Measurements from ENCODE around the gene LAMB4.

The LAMB4 gene, protein sequence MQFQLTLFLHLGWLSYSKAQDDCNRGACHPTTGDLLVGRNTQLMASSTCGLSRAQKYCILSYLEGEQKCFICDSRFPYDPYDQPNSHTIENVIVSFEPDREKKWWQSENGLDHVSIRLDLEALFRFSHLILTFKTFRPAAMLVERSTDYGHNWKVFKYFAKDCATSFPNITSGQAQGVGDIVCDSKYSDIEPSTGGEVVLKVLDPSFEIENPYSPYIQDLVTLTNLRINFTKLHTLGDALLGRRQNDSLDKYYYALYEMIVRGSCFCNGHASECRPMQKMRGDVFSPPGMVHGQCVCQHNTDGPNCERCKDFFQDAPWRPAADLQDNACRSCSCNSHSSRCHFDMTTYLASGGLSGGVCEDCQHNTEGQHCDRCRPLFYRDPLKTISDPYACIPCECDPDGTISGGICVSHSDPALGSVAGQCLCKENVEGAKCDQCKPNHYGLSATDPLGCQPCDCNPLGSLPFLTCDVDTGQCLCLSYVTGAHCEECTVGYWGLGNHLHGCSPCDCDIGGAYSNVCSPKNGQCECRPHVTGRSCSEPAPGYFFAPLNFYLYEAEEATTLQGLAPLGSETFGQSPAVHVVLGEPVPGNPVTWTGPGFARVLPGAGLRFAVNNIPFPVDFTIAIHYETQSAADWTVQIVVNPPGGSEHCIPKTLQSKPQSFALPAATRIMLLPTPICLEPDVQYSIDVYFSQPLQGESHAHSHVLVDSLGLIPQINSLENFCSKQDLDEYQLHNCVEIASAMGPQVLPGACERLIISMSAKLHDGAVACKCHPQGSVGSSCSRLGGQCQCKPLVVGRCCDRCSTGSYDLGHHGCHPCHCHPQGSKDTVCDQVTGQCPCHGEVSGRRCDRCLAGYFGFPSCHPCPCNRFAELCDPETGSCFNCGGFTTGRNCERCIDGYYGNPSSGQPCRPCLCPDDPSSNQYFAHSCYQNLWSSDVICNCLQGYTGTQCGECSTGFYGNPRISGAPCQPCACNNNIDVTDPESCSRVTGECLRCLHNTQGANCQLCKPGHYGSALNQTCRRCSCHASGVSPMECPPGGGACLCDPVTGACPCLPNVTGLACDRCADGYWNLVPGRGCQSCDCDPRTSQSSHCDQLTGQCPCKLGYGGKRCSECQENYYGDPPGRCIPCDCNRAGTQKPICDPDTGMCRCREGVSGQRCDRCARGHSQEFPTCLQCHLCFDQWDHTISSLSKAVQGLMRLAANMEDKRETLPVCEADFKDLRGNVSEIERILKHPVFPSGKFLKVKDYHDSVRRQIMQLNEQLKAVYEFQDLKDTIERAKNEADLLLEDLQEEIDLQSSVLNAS (N-terminal part only)

GRCh38 chr7:108130261-108130660, at the start of gene LAMB4:
TSS of gene LAMB4 (minus strand) at chr7:108130361. CDS start at chr7:108123164, 7,197 bp downstream.
- no peak for DNase-seq

GRCh38 chr7:108178398-108178797, 48.2 kb upstream of the LAMB4 start:
- no peak for DNase-seq

DNA sequence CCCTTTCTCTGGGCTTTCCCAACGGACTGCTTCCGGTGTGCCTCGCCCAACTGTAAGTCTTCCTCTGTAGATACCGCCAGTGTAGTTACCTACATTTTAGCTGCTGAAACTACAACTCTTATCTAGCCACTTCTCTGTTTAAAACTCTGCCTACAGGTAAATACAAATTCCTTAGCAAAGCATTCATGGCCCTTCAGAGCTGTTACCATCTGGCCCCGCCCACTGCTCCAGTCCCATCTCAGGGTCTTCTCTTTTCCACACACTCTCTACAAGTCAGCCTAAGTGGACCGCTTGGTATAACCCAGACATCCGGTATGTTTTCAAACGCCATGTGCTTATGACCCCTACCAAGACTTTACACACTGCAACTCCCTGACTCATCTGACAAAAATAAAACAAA, 41.0 kb upstream of the LAMB4 start:
- no peak for DNase-seq

DNA sequence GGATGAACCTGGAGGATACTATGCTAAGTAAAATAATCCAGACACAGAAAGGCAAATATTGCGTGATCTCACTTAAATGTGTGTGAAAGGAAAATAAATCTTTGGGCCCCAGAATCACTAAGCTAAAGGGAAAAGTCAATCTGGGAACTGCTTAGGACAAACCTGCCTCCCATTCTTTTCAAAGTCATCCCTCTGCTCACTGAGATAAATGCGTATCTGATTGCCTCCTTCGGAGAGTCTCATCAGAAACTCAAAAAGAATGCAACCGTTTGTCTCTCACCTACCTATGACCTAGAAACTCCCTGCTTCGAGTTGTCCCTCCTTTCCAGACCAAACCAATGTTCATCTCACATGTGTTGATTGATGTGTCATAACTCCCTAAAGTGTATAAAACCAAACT, 40.1 kb upstream of the LAMB4 start:
- no peak for DNase-seq

GRCh38 chr7:108167460-108167859, 37.3 kb upstream of the LAMB4 start:
- DNase-seq, result no peak

DNA sequence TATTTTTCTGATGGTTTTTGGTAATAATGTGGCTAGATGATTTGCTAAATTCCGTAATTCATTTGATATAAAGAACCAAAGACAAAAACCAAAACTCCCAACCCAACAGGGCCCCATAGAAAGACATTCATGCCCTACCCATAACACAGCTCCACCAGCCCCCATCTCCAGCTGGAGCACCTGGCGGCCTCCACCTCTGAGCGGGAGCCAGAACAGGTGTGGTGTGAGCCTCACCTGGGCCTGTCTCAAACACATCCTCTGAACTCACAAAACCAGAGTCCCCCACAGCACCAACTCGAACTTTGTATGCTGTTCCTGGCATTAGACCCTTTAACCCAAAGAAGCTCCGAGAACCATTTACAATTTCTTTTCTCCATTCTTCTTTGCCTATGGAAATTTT, 36.5 kb upstream of the LAMB4 start:
- DNase-seq, result no peak

GRCh38 chr7:108165723-108166122, 35.6 kb upstream of the LAMB4 start:
- DNase-seq, result no peak

GRCh38 chr7:108164946-108165345, 34.8 kb upstream of the LAMB4 start:
- DNase-seq, result no peak

GRCh38 chr7:108164342-108164741, 34.2 kb upstream of the LAMB4 start:
- no peak for DNase-seq

- no peak for DNase-seq
These were observed 28.6 kb upstream of the LAMB4 start for GRCh38 chr7:108158776-108159175.

DNA sequence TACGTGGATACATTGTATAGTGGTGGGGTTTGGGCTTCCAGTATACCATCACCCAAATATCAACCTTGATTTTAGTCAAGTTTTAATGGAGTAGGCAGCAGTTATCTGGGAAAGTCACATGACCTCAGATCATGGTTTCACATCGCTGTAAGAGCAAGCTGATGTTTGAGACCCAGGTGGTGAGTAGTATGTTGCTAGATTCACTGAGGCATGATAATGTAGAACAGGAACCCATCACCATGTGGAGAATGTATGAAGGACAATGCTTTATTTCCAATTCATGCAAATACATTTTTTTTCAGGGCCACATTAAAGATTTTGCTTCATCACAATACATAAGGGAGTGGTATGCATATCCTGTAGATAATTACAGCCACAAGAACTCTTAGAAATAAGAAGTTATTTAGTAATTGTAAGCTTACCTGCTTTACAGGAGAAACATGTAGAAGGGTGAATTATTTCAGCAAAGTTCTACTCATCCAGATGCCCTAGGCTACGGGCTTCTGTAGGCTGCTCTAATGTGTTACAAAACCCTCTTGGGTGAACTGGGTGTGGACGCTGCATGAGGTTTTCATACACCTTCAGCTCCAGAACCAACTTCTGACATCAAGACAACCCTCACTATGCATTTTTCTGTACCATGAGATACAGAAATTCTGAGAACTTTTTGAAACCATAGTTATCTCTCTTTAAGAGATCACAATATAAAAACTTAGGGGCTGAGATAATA, 27.6 kb upstream of the LAMB4 start:
- no peak for DNase-seq

GRCh38 chr7:108156897-108157605, 26.9 kb upstream of the LAMB4 start:
- no peak for DNase-seq

DNA sequence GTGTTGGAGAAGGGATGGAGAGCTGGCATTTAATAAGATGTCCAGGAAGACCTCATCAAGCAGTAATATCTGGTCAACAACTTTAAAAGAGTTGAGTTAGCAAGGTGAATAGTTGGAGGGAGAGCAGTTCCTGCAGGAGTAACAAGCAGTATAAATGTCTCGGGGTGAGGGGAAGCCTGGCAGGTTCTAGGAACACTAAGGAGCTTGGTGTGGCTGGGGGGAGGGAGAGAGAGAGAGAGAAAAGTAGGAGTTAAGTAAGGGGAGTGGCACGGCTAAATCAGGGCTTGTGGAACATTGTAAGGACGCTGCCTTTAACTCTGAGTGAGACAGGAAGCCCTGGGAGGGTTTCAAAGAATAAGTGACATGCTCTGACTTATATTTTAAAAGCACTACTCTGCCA, 22.0 kb upstream of the LAMB4 start:
- no peak for DNase-seq

GRCh38 chr7:108149908-108150307, 19.7 kb upstream of the LAMB4 start:
- DNase-seq, result no peak

DNA sequence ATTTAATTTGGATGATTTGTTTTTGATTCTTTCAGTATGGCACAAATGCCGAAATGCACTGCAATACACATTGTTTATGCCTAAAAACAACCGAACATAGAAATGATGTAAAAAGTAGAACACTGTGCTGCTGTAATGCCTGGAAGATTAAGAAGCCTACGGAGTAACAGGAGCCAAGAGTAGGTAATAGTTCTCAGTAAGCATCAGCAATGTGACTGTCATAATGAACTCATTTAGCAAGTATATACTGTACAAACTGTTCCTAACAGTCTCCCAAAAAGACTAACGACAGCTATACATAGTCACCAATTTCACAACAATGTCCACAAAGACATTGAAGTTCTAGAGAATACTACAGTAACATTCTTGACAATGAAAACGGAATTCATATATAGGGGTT, 19.0 kb upstream of the LAMB4 start:
- no peak for DNase-seq

- DNase-seq, result no peak
These were observed 16.9 kb upstream of the LAMB4 start for GRCh38 chr7:108147031-108147563.

- DNase-seq, result peak; percentile 26 to 55
These were observed 16.1 kb upstream of the LAMB4 start for GRCh38 chr7:108146070-108146842.

- no peak for DNase-seq
These were observed 15.2 kb upstream of the LAMB4 start for GRCh38 chr7:108145401-108145800.

DNA sequence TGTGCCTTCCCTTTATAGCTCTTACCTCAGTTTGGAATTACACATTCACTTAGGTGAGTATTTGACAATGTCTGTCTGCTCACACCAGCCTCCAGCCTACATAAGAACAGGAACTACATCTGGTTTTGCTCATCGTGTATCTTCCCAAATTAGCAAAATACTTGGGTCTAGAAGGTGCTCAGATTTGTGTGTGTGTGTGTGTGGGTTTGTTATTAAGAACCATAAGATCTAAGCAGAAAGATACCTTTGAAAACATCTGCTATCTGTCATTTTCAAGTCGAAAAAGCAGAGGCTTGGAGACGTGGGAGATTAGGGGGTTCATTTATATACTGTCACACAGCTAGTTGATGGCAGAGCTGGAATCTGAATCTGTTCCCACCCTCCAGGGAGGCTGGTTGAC, 14.8 kb upstream of the LAMB4 start:
- DNase-seq, result no peak

DNA sequence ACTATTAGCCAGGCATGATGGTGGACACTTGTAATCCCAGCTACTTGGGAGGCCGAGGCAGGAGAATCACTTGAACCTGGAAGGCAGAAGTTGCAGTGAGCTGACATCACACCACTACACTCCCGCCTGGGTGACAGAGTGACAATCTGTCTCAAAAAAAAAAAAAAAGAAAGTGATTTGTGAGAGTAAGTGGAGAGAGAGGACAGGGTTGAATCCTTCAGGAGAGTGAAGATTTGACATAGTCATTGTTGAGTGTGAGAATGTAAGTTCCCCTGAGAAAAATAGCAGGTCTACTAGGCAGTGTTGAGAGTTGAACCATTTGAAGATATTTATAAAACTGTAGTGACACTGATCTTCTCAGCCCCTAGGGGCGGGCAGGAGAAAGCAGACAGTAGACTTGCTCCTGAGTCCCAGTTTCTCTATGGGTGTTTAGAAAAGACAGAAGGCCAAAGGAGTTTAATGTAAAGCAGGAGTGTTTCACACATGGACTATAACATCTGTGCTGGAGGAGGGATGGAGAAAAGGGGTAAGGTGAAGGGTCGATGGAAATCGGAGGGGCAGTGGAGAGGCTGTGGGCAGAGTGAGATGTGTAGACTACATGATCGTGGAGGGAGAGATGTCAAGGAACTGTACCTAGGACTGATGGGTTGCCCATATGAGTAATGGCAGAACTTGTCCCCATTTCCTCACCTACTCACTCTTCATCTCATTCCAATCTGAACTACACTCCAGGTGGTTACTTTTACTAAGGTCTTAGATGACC, 13.7 kb upstream of the LAMB4 start:
- DNase-seq, result no peak

Data from AML-193 (cell line).